Activated T-cell treated with anti-CD3 and anti-CD28 coated beads, Interleukin-2, amount 50 U/mL, for 24 hours (primary cell): Measurements from ENCODE around the gene EXOC6.

Experiments
- DNase-seq: peaks from one replicate; pipeline ENCODE4 v3.0.0-alpha.2; 2020
- H3K27ac Mint-ChIP-seq: 2 replicates; pipeline ENCODE4 v1.8.0; 2020; ENCODE audit warnings: mild to moderate bottlenecking, mixed read lengths
- H3K27me3 Mint-ChIP-seq: 2 replicates; pipeline ENCODE4 v1.8.0; 2020; ENCODE audit warnings: mixed read lengths
- H3K36me3 Mint-ChIP-seq: 2 replicates; pipeline ENCODE4 v1.8.0; 2020; ENCODE audit warnings: low read depth, mixed read lengths
- H3K4me1 Mint-ChIP-seq: 2 replicates; pipeline ENCODE4 v1.8.0; 2020; ENCODE audit warnings: low read depth, mixed read lengths
- H3K4me3 Mint-ChIP-seq: 2 replicates; pipeline ENCODE4 v1.8.0; 2020; ENCODE audit warnings: mild to moderate bottlenecking, moderate library complexity, mixed read lengths
- H3K9me3 Mint-ChIP-seq: 2 replicates; pipeline ENCODE4 v1.8.0; 2020; ENCODE audit warnings: mixed read lengths

Gene EXOC6, protein sequence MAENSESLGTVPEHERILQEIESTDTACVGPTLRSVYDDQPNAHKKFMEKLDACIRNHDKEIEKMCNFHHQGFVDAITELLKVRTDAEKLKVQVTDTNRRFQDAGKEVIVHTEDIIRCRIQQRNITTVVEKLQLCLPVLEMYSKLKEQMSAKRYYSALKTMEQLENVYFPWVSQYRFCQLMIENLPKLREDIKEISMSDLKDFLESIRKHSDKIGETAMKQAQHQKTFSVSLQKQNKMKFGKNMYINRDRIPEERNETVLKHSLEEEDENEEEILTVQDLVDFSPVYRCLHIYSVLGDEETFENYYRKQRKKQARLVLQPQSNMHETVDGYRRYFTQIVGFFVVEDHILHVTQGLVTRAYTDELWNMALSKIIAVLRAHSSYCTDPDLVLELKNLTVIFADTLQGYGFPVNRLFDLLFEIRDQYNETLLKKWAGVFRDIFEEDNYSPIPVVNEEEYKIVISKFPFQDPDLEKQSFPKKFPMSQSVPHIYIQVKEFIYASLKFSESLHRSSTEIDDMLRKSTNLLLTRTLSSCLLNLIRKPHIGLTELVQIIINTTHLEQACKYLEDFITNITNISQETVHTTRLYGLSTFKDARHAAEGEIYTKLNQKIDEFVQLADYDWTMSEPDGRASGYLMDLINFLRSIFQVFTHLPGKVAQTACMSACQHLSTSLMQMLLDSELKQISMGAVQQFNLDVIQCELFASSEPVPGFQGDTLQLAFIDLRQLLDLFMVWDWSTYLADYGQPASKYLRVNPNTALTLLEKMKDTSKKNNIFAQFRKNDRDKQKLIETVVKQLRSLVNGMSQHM

DNA sequence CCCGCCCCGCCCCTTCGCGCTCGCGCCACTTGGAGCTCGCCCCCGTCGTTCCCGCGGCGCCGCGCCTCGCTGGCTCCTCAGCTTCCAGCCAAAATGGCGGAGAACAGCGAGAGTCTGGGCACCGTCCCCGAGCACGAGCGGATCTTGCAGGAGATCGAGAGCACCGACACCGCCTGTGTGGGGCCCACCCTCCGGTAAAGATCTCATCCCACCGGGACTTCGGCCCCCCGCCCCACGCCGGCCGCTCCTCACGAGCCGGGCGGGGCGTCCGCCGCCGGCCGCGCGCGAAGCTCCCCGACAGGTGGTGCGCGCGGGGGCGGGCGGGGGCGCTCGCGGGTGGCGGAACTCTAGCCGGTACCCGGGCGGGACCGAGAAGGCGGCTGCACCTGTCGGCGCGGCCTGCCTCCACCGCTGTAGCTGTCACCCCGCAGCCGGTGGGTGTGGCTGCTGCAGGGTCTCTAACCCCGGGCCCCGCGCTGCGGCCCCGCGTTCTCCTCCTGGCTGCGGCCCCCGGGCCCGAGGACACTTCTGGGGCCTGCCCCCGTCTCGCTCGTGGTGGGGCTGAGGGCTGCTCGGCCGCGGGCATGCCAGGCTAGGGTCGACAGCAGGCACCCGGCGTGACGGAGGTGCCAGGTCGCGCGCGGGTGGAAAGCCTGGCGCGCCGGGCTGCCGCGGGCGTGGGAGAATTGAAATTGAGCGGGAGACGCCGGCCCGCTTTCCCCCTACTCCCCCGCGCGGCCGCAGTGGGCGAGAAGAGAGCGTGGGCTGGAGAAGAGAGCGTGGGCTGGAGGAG is at the start of gene EXOC6:
EXOC6 (plus strand) TSS at position 80 of the 793 bp plus-strand sequence; CDS start at position 94, 14 bp downstream.
- Mint-ChIP-seq H3K36me3 (peaks cover 8% of the 10 kb centered on the region), H3K27me3 (no peaks in the 10 kb centered on the region), H3K4me1 (peaks cover 41% of the 10 kb centered on the region), H3K27ac (peak within 1 kb of the TSS; percentile 90), H3K4me3 (peak within 1 kb of the TSS; percentile 83), H3K9me3 (no peaks in the 10 kb centered on the region)
- peak; percentile 91 for DNase-seq

DNA sequence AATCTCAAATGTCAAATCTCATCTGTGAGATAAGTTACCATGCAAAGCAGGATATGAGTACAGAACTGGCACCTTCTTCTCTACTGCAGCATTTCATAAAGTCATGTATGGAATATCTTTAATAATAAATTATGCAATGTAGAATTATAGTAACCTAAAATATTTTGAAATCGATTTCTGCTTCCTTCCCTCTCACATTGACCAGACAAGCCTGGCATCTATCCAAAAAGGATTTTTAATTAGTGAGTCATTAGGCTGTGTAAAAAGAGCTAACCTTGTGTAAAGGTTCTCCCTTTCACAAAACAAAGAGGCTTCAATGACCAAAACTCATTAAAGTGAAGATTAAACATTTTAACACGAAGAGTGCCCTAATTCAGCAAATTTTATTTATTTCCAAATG is 48.8 kb upstream of the EXOC6 start:
- Mint-ChIP-seq H3K4me3 (no peak overlapping the region), H3K36me3 (no peaks in the 10 kb centered on the region), H3K9me3 (no peaks in the 10 kb centered on the region), H3K27me3 (no peaks in the 10 kb centered on the region), H3K4me1 (no peaks in the 10 kb centered on the region), H3K27ac (no peak overlapping the region)
- no peak for DNase-seq

DNA sequence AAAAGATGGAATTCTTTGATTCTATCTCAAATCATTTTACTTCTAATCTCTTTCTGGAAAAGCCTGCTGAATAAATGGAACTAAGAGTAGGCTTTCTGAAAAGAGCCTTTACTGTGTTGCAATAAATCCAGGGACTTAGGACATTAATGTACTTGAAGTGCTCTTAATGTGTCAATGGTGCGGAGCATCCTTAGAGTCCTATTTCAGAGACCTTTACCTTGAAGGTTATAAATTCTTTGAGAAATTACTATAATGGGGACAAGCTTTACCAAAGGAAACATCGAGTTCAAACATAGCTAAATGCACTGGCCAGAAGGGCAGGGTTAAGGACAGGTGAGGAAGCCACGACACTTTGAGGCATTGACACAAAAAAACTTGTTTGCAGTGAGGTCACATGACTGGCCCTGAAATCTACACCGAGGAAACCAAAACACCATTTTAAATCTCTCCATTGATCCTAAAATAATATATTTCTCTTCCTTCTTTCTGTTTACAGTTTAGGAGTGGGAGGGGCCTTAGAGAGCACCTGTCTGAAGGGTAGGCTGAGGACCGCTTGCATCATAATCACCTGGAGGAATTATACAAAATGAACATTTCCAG is 48.1 kb upstream of the EXOC6 start:
- DNase-seq, result no peak
- H3K4me3 Mint-ChIP-seq, result no peak overlapping the region
- H3K36me3 Mint-ChIP-seq, result no peaks in the 10 kb centered on the region
- no peaks in the 10 kb centered on the region for H3K9me3 Mint-ChIP-seq
- H3K27ac Mint-ChIP-seq, result no peak overlapping the region
- H3K27me3 Mint-ChIP-seq, result no peaks in the 10 kb centered on the region
- H3K4me1 Mint-ChIP-seq, result no peaks in the 10 kb centered on the region

DNA sequence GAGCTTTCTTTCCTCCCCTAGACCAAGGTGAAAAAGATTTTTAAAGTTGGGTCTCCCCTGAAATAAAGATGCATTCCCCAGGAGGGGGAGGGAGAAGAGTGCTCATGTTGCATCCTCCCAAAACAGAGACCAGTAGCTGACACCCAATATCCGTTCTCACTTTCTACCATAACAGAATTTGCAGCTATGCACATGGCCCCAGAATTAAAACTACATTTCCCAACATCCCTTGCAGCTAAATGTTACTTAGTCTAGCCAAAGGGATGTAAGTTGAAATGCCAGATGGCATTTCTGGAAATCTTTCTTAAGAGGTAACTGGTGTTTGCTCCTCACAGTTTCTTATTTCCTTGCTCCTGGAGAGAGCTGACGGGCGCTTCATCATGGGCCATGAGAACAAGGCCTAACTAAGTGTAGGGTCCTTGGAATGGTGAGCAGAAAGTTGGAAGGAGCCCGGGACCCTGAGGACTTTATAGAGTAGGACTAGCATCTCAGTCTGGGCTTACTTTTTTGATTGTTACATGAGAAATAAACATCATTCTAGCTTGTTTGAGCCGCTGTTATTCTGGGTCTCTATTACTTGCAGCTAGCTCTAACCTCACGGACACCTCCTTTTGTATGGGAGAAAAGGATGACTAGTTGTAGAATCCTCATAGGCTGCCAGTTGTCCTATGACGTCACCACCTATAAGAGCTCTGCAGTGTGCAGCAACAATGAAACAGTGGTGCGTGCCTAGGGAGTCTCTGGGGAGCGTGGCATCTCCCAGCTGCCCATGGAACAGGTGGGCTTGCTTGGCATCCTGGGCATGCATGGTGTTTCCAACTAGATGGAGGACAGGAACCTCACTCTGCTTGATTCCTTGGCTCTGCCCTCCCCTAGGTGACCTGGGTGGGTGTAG is 46.1 kb upstream of the EXOC6 start:
- H3K4me3 Mint-ChIP-seq, result no peak overlapping the region
- H3K4me1 Mint-ChIP-seq, result no peaks in the 10 kb centered on the region
- no peak overlapping the region for H3K27ac Mint-ChIP-seq
- no peaks in the 10 kb centered on the region for H3K36me3 Mint-ChIP-seq
- no peak for DNase-seq
- H3K9me3 Mint-ChIP-seq, result no peaks in the 10 kb centered on the region
- H3K27me3 Mint-ChIP-seq, result no peaks in the 10 kb centered on the region

DNA sequence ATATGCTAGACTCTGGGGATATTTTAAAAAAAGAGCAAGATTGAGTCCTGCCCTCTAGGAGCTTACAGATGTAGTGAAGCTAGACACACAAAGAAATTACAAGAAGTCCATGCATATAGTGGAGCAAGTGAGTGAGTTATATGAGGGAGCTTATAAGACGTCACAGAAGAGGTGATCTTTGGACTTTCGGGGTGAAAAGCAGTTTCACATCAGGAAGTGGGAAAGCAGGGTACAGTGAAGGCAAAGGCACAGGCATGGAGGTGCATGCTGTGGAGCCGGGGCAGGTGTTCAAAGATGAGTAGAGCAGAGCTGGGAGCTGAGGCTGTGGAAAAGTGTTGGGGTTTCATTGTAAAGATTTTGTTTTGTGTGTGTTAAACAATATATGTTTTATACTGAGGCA is 38.5 kb upstream of the EXOC6 start:
- Mint-ChIP-seq H3K4me1 (no peaks in the 10 kb centered on the region), H3K9me3 (no peaks in the 10 kb centered on the region), H3K36me3 (no peaks in the 10 kb centered on the region), H3K4me3 (no peak overlapping the region), H3K27ac (no peak overlapping the region), H3K27me3 (no peaks in the 10 kb centered on the region)
- no peak for DNase-seq

DNA sequence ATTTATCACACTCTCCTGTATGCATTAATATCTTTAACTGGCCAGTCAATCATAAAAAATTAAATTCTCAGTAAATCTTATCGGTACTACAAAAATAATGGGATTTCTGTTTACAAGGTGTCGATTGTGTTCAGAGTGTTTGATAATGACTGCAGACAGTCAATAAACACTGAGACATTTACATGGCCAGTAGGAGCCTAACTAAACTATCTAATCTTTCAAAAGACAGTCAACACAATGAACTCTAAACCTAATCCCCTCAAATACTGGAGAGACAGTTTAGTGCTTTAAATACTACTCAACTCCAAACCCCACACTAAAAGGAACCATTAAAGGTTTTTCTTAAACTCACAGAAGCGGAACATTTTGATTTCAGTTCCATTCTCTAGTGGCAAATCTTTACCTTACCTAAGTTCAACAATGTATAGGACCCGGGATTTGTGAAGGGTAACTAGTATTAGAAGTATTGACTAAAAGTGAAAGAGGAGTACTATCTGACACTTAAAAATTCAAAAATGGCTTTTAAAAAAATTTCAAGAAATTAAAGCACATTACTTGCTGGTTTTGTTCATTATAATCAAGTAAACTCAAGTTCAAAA is 37.3 kb upstream of the EXOC6 start:
- Mint-ChIP-seq H3K9me3 (no peaks in the 10 kb centered on the region), H3K4me3 (no peak overlapping the region), H3K36me3 (no peaks in the 10 kb centered on the region), H3K27ac (no peak overlapping the region), H3K4me1 (peaks cover 2% of the 10 kb centered on the region), H3K27me3 (peaks cover 3% of the 10 kb centered on the region)
- DNase-seq, result no peak

DNA sequence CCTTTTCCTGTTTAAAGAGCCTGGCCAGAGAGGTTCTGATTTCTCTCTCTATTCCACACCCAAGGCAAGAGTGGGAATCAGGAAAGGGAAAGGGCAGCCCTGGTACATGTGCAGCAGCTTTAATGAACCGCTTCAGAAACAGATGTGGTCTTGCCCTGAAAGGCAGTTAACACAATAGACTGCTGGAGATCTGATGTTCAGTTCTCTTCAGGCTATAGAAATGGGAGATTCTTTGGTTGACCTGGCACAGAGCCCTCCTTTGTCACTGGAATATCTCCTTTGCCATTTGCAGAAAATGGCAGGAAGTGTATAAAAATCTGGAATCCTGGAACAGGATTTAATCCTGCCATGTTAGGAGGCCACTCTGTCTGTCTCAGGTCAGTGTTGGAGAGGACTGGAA is 36.3 kb upstream of the EXOC6 start:
- Mint-ChIP-seq H3K9me3 (no peaks in the 10 kb centered on the region), H3K4me1 (peaks cover 3% of the 10 kb centered on the region), H3K27me3 (peaks cover 5% of the 10 kb centered on the region), H3K36me3 (no peaks in the 10 kb centered on the region), H3K27ac (no peak overlapping the region), H3K4me3 (no peak overlapping the region)
- no peak for DNase-seq

DNA sequence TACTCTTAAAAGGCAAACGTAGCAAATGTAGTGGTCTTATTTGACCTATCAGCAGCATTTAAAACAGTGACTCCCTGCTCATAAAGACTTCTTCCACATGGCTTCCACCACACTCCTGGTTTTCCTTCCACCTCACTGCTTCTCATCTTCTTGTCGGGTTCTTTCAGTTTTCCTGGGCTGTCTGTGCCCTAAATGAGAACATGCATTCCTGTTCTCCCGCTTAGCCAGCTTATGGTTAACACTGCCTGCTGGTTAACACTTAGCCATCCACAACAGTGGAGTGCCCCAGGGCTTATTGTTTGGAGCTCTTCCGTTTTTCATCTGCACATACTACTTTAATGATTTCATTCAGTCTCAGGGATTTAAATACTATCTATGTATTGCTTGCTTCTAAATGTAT is 34.3 kb upstream of the EXOC6 start:
- H3K36me3 Mint-ChIP-seq, result no peaks in the 10 kb centered on the region

DNA sequence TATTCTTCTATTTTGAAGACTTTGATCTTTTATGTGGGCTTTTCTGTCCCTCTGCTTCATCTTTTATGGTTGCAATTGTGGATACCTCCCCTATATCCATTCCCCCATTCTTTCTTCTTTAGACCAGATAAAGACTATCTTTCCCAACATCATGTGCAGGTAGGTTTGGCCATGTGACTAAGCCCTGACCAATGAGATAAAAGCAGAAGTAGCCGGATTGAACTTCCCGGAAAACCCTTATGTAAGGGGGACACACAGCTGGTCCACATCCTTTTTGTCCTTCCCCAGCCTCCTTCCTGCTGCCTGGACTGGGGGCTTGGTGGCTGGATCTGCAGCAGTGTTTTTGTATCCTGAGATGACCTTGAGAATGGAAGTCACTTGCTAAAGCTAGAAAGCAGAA is 33.5 kb upstream of the EXOC6 start:
- H3K36me3 Mint-ChIP-seq, result no peaks in the 10 kb centered on the region
- H3K27ac Mint-ChIP-seq, result no peak overlapping the region
- peaks cover 7% of the 10 kb centered on the region for H3K27me3 Mint-ChIP-seq
- peaks cover 3% of the 10 kb centered on the region for H3K4me1 Mint-ChIP-seq
- no peak overlapping the region for H3K4me3 Mint-ChIP-seq
- H3K9me3 Mint-ChIP-seq, result no peaks in the 10 kb centered on the region
- DNase-seq, result no peak

More for the DNA sequence above, 34.3 kb upstream of the EXOC6 start:
- Mint-ChIP-seq H3K27ac (no peak overlapping the region), H3K4me3 (no peak overlapping the region), H3K9me3 (no peaks in the 10 kb centered on the region), H3K27me3 (peaks cover 7% of the 10 kb centered on the region), H3K4me1 (peaks cover 3% of the 10 kb centered on the region)
- no peak for DNase-seq

DNA sequence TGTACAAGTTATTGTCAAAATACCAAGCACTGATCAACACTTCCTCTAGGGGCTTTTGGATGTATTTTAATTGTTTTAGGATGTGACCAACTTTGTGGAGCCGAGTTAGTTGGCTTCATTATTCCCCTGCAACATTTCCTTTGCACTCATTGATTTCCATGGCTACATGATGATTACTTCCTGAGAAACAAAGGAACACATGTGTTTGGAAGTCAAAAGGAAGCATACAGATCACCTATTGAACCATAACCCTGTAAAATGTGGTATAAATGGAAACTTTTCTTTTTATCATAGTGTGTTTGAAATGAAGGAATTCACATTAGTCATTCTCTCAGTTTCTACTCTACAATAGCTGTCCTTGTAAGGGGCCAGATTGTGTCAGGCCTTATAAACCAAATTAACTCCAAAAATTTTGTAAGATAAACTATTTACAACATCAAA is 32.2 kb upstream of the EXOC6 start:
- H3K9me3 Mint-ChIP-seq, result no peaks in the 10 kb centered on the region
- no peak for DNase-seq
- H3K36me3 Mint-ChIP-seq, result no peaks in the 10 kb centered on the region
- H3K27me3 Mint-ChIP-seq, result peaks cover 7% of the 10 kb centered on the region
- no peak overlapping the region for H3K4me3 Mint-ChIP-seq
- no peak overlapping the region for H3K27ac Mint-ChIP-seq
- H3K4me1 Mint-ChIP-seq, result peaks cover 9% of the 10 kb centered on the region

DNA sequence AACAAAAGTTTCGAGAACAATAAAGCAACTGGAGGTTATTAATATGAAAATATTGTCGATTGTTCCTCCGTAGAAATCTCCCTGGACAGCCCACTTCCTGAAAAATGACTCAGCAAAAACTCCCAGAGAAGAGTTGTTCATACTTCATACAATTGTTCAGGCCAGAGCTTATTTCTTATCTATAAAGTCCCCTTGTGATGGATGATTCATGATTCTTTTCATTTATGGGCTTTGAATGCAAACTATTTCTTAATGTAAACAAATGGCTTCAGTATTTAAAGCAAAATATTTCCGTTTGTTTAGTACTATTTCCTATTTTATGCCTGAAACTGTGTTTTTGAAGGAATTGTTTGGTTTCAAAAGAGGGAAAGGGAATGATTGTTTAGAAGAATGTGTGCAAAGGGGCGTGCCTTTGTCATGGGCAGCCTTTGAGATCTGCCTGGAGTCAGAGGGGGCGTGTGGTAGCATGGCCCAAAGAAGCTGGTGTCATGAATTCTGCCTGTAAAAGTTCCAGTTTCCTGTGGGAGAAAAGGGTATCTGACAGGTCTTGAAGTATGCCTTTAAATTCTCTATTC is 26.2 kb upstream of the EXOC6 start:
- Mint-ChIP-seq H3K9me3 (no peaks in the 10 kb centered on the region), H3K4me3 (no peak overlapping the region), H3K36me3 (no peaks in the 10 kb centered on the region), H3K27me3 (peaks cover under 1% of the 10 kb centered on the region), H3K27ac (peak overlapping the region; percentile 3), H3K4me1 (peaks cover 18% of the 10 kb centered on the region)
- DNase-seq, result no peak

DNA sequence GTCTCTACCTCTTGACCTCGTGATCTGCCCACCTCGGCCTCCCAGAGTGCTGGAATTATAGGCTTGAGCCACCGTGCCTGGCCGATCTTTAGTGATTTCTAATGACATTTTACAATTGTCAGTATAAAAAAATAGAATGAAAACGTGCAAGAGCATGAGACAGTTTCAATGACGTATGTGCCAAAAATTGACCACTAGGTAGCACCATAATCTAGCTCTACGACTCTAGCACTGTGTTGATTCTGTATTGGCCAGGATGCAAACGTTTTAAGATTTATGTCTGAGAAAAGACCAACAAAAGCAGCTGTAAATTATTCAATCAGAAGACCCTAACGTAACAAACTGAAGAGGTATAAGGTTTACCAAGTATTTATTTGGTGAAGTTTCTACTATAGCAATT is 25.4 kb upstream of the EXOC6 start:
- Mint-ChIP-seq H3K9me3 (no peaks in the 10 kb centered on the region), H3K36me3 (no peaks in the 10 kb centered on the region), H3K4me1 (peaks cover 18% of the 10 kb centered on the region), H3K4me3 (no peak overlapping the region), H3K27ac (no peak overlapping the region), H3K27me3 (no peaks in the 10 kb centered on the region)
- DNase-seq, result no peak

DNA sequence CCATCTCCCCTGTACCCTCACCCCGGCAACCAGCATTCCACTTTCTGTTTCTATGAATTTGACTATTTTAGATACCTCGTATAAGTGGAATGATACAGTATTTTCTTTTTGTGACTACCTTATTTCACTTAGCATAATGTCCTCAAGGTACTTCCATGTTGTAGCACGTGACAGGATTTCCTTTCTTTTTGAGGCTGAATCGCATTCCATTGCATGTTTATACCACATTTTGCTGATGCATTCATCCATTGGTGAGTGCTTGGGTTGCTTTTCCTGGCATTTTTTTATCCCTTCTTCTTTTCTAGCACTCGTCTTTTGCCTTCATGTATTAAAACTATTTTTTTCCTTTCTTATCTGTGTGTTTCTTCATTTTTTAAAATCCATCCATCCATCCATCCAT is 22.3 kb upstream of the EXOC6 start:
- no peak for DNase-seq
- Mint-ChIP-seq H3K4me3 (no peak overlapping the region), H3K27me3 (no peaks in the 10 kb centered on the region), H3K9me3 (peaks cover 6% of the 10 kb centered on the region), H3K27ac (no peak overlapping the region), H3K4me1 (peaks cover 24% of the 10 kb centered on the region), H3K36me3 (no peaks in the 10 kb centered on the region)
